ENCODE results near the gene YAF2. TPM values are rescaled to one million over a fixed set of nuclear protein-coding genes. Genes with fewer than 3 reads are reported as not detected.

The YAF2 gene
- total RNA-seq, 1 experiment from 2014 or later, result 15.0 TPM

DNA sequence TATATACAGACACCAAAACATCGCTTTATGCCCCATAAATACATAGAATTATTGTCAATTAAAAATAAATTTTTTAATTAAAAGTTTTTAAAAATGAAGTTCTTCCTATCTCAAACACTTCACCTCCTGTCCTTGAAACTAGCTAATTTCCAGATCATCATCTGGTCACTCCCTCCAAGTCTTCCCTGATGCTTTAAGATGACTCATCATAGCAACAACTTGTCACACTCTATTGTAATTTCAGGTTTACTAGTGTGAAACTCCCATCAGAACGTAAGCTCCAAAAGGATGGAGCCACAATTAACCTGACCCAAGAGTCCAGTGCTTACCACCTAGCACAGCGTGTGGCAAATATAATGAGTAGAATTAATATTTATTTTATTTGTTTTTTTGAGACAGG, 109.7 kb downstream of the YAF2 start:
- no peaks in the 10 kb centered on the region for H3K9me3 ChIP-seq (ENCODE audit: control insufficient read depth in 1 of 2, insufficient read depth in 1 of 2, low read depth in 1 of 2, low read length in 2 of 2)
- peaks cover 20% of the 10 kb centered on the region; the same call in 1 of the 2 replicates for H4K20me1 ChIP-seq (ENCODE audit: insufficient read depth)
- H3K4me1 ChIP-seq (ENCODE audit: control insufficient read depth in 1 of 2, insufficient read depth in 2 of 2, low read length in 2 of 2), result peaks cover 0 to 13% of the 10 kb centered on the region in 2 experiments; a peak in 2 of 4 replicates
- intact Hi-C loops (cut with micrococcal nuclease), result no loop called here
- no peaks in the 10 kb centered on the region for H3K36me3 ChIP-seq (ENCODE audit: control insufficient read depth in 1 of 2, insufficient read depth in 2 of 2, low read length in 2 of 2)
- no peaks in the 10 kb centered on the region for H3K27me3 ChIP-seq (ENCODE audit: insufficient read depth, low read length)
- no peak overlapping the region for H3K9ac ChIP-seq (ENCODE audit: low read length)
- POLR2A ChIA-PET, result no interaction called here
- H3K4me2 ChIP-seq (ENCODE audit: low read length), result no peak overlapping the region
- peaks cover 85% of the 10 kb centered on the region for H3K79me2 ChIP-seq (ENCODE audit: insufficient read depth, low read length)
- H3K9me2 ChIP-seq (ENCODE audit: insufficient read depth), result no peaks in the 10 kb centered on the region
- CTCF ChIA-PET, result interaction anchor here (0.7 to 1.9 kb wide), 2 partner anchors 244 to 864 kb away, joined by 3 to 4 read pairs; no protein-coding TSS in a partner anchor
- H2AFZ ChIP-seq (ENCODE audit: low read depth, low read length, poor library complexity, severe bottlenecking), result no peak overlapping the region
- no TSS peak for BruUV-seq (replicated peaks)
- ATAC-seq, result no peak
- H3K4me3 ChIP-seq (replicated peaks in 1 of 2; ENCODE audit: low read depth in 1 of 2, low read length in 2 of 2), result no peak overlapping the region
- DNase-seq (ENCODE audit: low read depth, low spot score), result no peak
- RAD21 ChIA-PET (ENCODE audit: low non-redundant PET in 1 of 2, low total read pairs in 2 of 2, uncharacterized antibody in 2 of 2, unreplicated experiment in 2 of 2), result no interaction called here
- H3K27ac ChIP-seq (ENCODE audit: low read depth, low read length), result no peak overlapping the region
- no peak for TF ChIP-seq POLR2AphosphoS5 (IDR thresholded peaks at IDR 0.05; ENCODE audit: low read depth, low read length)
- no peak for TF ChIP-seq RAD21 (IDR thresholded peaks at IDR 0.05; ENCODE audit: low read depth)
- TF ChIP-seq TCF7L2 (IDR thresholded peaks at IDR 0.05; ENCODE audit: borderline replicate concordance, extremely low read depth, insufficient read depth, insufficient read length), result no peak
- no peak for TF ChIP-seq ZFX (IDR thresholded peaks at IDR 0.05)
- no peak for TF ChIP-seq SIN3A (IDR thresholded peaks at IDR 0.05; ENCODE audit: low read depth)

GRCh38 chr12:42126963-42127362, 111.1 kb downstream of the YAF2 start:
- H3K9me2 ChIP-seq (ENCODE audit: insufficient read depth), result no peaks in the 10 kb centered on the region
- H3K79me2 ChIP-seq (ENCODE audit: insufficient read depth, low read length), result peaks cover 85% of the 10 kb centered on the region
- H3K9ac ChIP-seq (ENCODE audit: low read length), result no peak overlapping the region
- no TSS peak for BruUV-seq (replicated peaks)
- intact Hi-C loops (cut with micrococcal nuclease), result no loop called here
- no peak overlapping the region for H3K27ac ChIP-seq (ENCODE audit: low read depth, low read length)
- POLR2A ChIA-PET, result interaction anchor here (0.7 kb wide), 1 partner anchor 14 kb away, joined by 4 read pairs; no protein-coding TSS in a partner anchor
- peaks cover 20% of the 10 kb centered on the region; the same call in 1 of the 2 replicates for H4K20me1 ChIP-seq (ENCODE audit: insufficient read depth)
- ATAC-seq (no peak), DNase-seq (ENCODE audit: low read depth, low spot score) (no peak)
- H3K4me2 ChIP-seq (ENCODE audit: low read length), result no peak overlapping the region
- no peaks in the 10 kb centered on the region for H3K27me3 ChIP-seq (ENCODE audit: insufficient read depth, low read length)
- H3K4me1 ChIP-seq (ENCODE audit: control insufficient read depth in 1 of 2, insufficient read depth in 2 of 2, low read length in 2 of 2), result peaks cover 0 to 13% of the 10 kb centered on the region in 2 experiments; a peak in 2 of 4 replicates
- H3K36me3 ChIP-seq (ENCODE audit: control insufficient read depth in 1 of 2, insufficient read depth in 2 of 2, low read length in 2 of 2), result no peaks in the 10 kb centered on the region
- RAD21 ChIA-PET (ENCODE audit: low non-redundant PET in 1 of 2, low total read pairs in 2 of 2, uncharacterized antibody in 2 of 2, unreplicated experiment in 2 of 2), result no interaction called here
- no peaks in the 10 kb centered on the region for H3K9me3 ChIP-seq (ENCODE audit: control insufficient read depth in 1 of 2, insufficient read depth in 1 of 2, low read depth in 1 of 2, low read length in 2 of 2)
- no peak overlapping the region for H3K4me3 ChIP-seq (replicated peaks in 1 of 2; ENCODE audit: low read depth in 1 of 2, low read length in 2 of 2)
- no peak overlapping the region for H2AFZ ChIP-seq (ENCODE audit: low read depth, low read length, poor library complexity, severe bottlenecking)
- CTCF ChIA-PET, result interaction anchor here (1.9 kb wide), 1 partner anchor 245 kb away, joined by 4 read pairs; no protein-coding TSS in a partner anchor
- TF ChIP-seq CBX3 (IDR thresholded peaks at IDR 0.05; ENCODE audit: low read depth) (no peak), POLR2A (IDR thresholded peaks at IDR 0.05; ENCODE audit: borderline replicate concordance, extremely low read depth, insufficient read depth, insufficient read length) (no peak), ZNF274 (IDR thresholded peaks at IDR 0.05; ENCODE audit: low read depth, low read length) (no peak), SIN3A (IDR thresholded peaks at IDR 0.05; ENCODE audit: low read depth) (no peak), CEBPB (IDR thresholded peaks at IDR 0.05; ENCODE audit: low read depth) (no peak), YY1 (IDR thresholded peaks at IDR 0.05; ENCODE audit: extremely low read depth, insufficient replicate concordance, low read depth, low read length) (no peak), ATF3 (IDR thresholded peaks at IDR 0.05) (no peak), RAD21 (IDR thresholded peaks at IDR 0.05; ENCODE audit: low read depth) (no peak), EZH2 (IDR thresholded peaks at IDR 0.05) (no peak), JUND (IDR thresholded peaks at IDR 0.05) (no peak), ZFX (IDR thresholded peaks at IDR 0.05) (no peak), TCF7L2 (IDR thresholded peaks at IDR 0.05; ENCODE audit: borderline replicate concordance, extremely low read depth, insufficient read depth, insufficient read length) (no peak), POLR2AphosphoS5 (IDR thresholded peaks at IDR 0.05; ENCODE audit: low read depth, low read length) (no peak)
- TF ChIP-seq, protein P1, sequence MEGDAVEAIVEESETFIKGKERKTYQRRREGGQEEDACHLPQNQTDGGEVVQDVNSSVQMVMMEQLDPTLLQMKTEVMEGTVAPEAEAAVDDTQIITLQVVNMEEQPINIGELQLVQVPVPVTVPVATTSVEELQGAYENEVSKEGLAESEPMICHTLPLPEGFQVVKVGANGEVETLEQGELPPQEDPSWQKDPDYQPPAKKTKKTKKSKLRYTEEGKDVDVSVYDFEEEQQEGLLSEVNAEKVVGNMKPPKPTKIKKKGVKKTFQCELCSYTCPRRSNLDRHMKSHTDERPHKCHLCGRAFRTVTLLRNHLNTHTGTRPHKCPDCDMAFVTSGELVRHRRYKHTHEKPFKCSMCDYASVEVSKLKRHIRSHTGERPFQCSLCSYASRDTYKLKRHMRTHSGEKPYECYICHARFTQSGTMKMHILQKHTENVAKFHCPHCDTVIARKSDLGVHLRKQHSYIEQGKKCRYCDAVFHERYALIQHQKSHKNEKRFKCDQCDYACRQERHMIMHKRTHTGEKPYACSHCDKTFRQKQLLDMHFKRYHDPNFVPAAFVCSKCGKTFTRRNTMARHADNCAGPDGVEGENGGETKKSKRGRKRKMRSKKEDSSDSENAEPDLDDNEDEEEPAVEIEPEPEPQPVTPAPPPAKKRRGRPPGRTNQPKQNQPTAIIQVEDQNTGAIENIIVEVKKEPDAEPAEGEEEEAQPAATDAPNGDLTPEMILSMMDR (IDR thresholded peaks at IDR 0.05 in 2 of 3, conservative IDR thresholded peaks at IDR 0.05 in 1 of 3; ENCODE audit: borderline replicate concordance in 1 of 3, insufficient read depth in 1 of 3, low read depth in 2 of 3, low read length in 2 of 3), result no peak
- TF ChIP-seq, protein P2, sequence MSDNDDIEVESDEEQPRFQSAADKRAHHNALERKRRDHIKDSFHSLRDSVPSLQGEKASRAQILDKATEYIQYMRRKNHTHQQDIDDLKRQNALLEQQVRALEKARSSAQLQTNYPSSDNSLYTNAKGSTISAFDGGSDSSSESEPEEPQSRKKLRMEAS (IDR thresholded peaks at IDR 0.05), result no peak
